HG02759 (cell line): ENCODE results near the gene OLA1.
A peak's percentile ranks its signal among the peaks of the same experiment; 100 is the strongest.

Source experiments
- ATAC-seq: cut with Tn5 transposase; IDR thresholded peaks from one replicate; pipeline ENCODE4 v1.9.1; 2021; ENCODE audit warnings: mild to moderate bottlenecking, moderate library complexity; ENCODE audit not compliant: unreplicated experiment

Gene OLA1

GRCh38 chr2:174039551-174040416 lies 208.5 kb downstream of the OLA1 start:
- peak; percentile 91 for ATAC-seq

- no peak for ATAC-seq
Observed at GRCh38 chr2:174038462-174038861, 209.9 kb downstream of the OLA1 start.

- no peak for ATAC-seq
Observed at GRCh38 chr2:174036825-174037224, 211.5 kb downstream of the OLA1 start.

GRCh38 chr2:174035981-174036742 lies 212.2 kb downstream of the OLA1 start:
- ATAC-seq, result no peak

- no peak for ATAC-seq
Observed at GRCh38 chr2:174035117-174035635, 213.2 kb downstream of the OLA1 start.

GRCh38 chr2:174033163-174033550 lies 215.2 kb downstream of the OLA1 start:
- no peak for ATAC-seq

- ATAC-seq, result no peak
Observed at GRCh38 chr2:174031226-174031625, 217.1 kb downstream of the OLA1 start.

GRCh38 chr2:174028935-174029334 lies 219.4 kb downstream of the OLA1 start:
- no peak for ATAC-seq

- no peak for ATAC-seq
Observed at GRCh38 chr2:174027956-174028355, 220.4 kb downstream of the OLA1 start.

GRCh38 chr2:174026122-174026845 lies 222.0 kb downstream of the OLA1 start:
- ATAC-seq, result no peak

GRCh38 chr2:174025271-174026121 lies 222.8 kb downstream of the OLA1 start:
- no peak for ATAC-seq

GRCh38 chr2:174024524-174025270 lies 223.6 kb downstream of the OLA1 start:
- ATAC-seq, result no peak

GRCh38 chr2:174023591-174024523 lies 224.5 kb downstream of the OLA1 start:
- ATAC-seq, result no peak
